IPS-15b (cell line): Measurements from ENCODE around the gene SNX9.

Source experiments
- H3K27me3 ChIP-seq: one replicate; pipeline ENCODE4 v1.6.1; 2013; ENCODE audit warnings: low read length; ENCODE audit not compliant: control insufficient read depth, insufficient read depth
- H3K36me3 ChIP-seq: one replicate; pipeline ENCODE4 v1.6.1; 2013; ENCODE audit warnings: low read length; ENCODE audit not compliant: control insufficient read depth, insufficient read depth
- H3K4me1 ChIP-seq: one replicate; pipeline ENCODE4 v1.6.1; 2013; ENCODE audit warnings: mild to moderate bottlenecking, low read length; ENCODE audit not compliant: control insufficient read depth, insufficient read depth
- H3K4me3 ChIP-seq: one replicate; pipeline ENCODE4 v1.5.1; 2013; ENCODE audit warnings: low read depth, low read length
- H3K9ac ChIP-seq: one replicate; pipeline ENCODE4 v1.6.1; 2013; ENCODE audit warnings: low read depth, mild to moderate bottlenecking, low read length
- H3K9me3 ChIP-seq: one replicate; pipeline ENCODE4 v1.6.1; 2013; ENCODE audit warnings: mild to moderate bottlenecking, low read length; ENCODE audit not compliant: control insufficient read depth, insufficient read depth

The SNX9 gene

GRCh38 chr6:157994125-157994795, 171.2 kb downstream of the SNX9 start:
- Histone ChIP-seq H3K4me3 (no peak overlapping the region), H3K9me3 (no peaks in the 10 kb centered on the region), H3K9ac (no peak overlapping the region), H3K36me3 (peaks cover 4% of the 10 kb centered on the region), H3K4me1 (peaks cover 3% of the 10 kb centered on the region), H3K27me3 (no peaks in the 10 kb centered on the region)
